Thymus (tissue), 14 donors: ENCODE results near the gene FANCL. TPM values are rescaled to one million over a fixed set of nuclear protein-coding genes. Genes with fewer than 3 reads are reported as not detected.
"Not testable (repeated sequence)": the region's sequence is repeated elsewhere in the genome, so short reads cannot be mapped to it uniquely, and the experiment has no call there.

Source experiments
- DNase-seq, 9 donors: peaks; one replicate each; pipeline ENCODE4 v3.0.0-alpha.2; 2013; ENCODE audit warnings: low spot score in 9 of 9, low read depth in 6 of 9, missing footprints in 1 of 9
- H3K27ac ChIP-seq, 2 donors: one replicate each; pipeline ENCODE4 v1.5.1; 2013; ENCODE audit warnings: control low read depth in 1 of 2, low read depth in 1 of 2, low read length in 1 of 2, mild to moderate bottlenecking in 1 of 2, moderate library complexity in 1 of 2
- H3K27me3 ChIP-seq, 2 donors: one replicate each; pipeline ENCODE4 v1.5.1; 2013; ENCODE audit warnings: low read length in 1 of 2; ENCODE audit not compliant: control insufficient read depth in 2 of 2, insufficient read depth in 1 of 2
- H3K36me3 ChIP-seq, 2 donors: one replicate each; pipeline ENCODE4 v1.5.1; 2013; ENCODE audit warnings: low read length in 1 of 2, mild to moderate bottlenecking in 1 of 2, moderate library complexity in 1 of 2; ENCODE audit not compliant: control insufficient read depth in 2 of 2, insufficient read depth in 2 of 2
- H3K4me1 ChIP-seq, 2 donors: one replicate each; pipeline ENCODE4 v1.5.1; 2013; ENCODE audit warnings: low read length in 2 of 2; ENCODE audit not compliant: control insufficient read depth in 2 of 2, insufficient read depth in 2 of 2
- H3K4me3 ChIP-seq, 2 donors: one replicate each; pipeline ENCODE4 v1.5.1; 2013; ENCODE audit warnings: low read length in 2 of 2, control low read depth in 1 of 2, mild to moderate bottlenecking in 1 of 2
- H3K9me3 ChIP-seq, 2 donors: one replicate each; pipeline ENCODE4 v1.5.1; 2013; ENCODE audit warnings: low read length in 1 of 2, mild to moderate bottlenecking in 1 of 2; ENCODE audit not compliant: control insufficient read depth in 2 of 2, insufficient read depth in 1 of 2
- whole genome bisulfite sequencing: extraction: QIAGEN DNeasy Blood & Tissue Kit; methylation state at CpG from one replicate; pipeline ENCODE4 v1.1.7; 2013; 5-methylcytosine and 5-hydroxymethylcytosine counted together
- long read RNA-seq, 10 donors: transcript quantifications; one replicate each; lab custom pipeline, GENCODE V29; 2026
- polyA plus RNA-seq: library from polyadenylated mRNA; stranded (reverse); fragments of 200-250 nt; gene quantifications from one replicate; pipeline ENCODE4 v1.2.3, GENCODE V29; 2013
- total RNA-seq: library from RNA; stranded (reverse); fragments of 120-200 nt; gene quantifications from one replicate; pipeline ENCODE4 v1.2.4, GENCODE V29; 2013
- donor health status: healthy.

Gene FANCL
- total RNA-seq, result 26.9 TPM
- polyA plus RNA-seq, result 29.4 TPM
- long read RNA-seq, donor 1, partial matches to known transcripts, result 0 of 2 reads
- long read RNA-seq, donor 1, other reads (novel, unspliced or antisense), result 0 of 2 reads
- long read RNA-seq, donor 2, transcript FANCL-201 (14 exons, 1,683 nt), result major isoform, 6 of 10 reads
- long read RNA-seq, donor 2, partial matches to known transcripts, result 0 of 10 reads
- long read RNA-seq, donor 2, other reads (novel, unspliced or antisense), result 0 of 10 reads
- long read RNA-seq, donor 3, transcript FANCL-202 (14 exons, 1,698 nt), result major isoform, 5 of 7 reads
- long read RNA-seq, donor 3, partial matches to known transcripts, result 0 of 7 reads
- long read RNA-seq, donor 3, other reads (novel, unspliced or antisense), result 0 of 7 reads
- long read RNA-seq, donor 4, partial matches to known transcripts, result 0 of 2 reads
- long read RNA-seq, donor 4, other reads (novel, unspliced or antisense), result 0 of 2 reads
- long read RNA-seq, donor 5, transcript FANCL-201 (14 exons, 1,683 nt), result major isoform, 11 of 13 reads
- long read RNA-seq, donor 5, partial matches to known transcripts, result 0 of 13 reads
- long read RNA-seq, donor 5, other reads (novel, unspliced or antisense), result 0 of 13 reads
- long read RNA-seq, donor 6, partial matches to known transcripts, result 0 of 3 reads
- long read RNA-seq, donor 6, other reads (novel, unspliced or antisense), result 0 of 3 reads
- long read RNA-seq, donor 7, partial matches to known transcripts, result 0 of 6 reads
- long read RNA-seq, donor 7, other reads (novel, unspliced or antisense), result 0 of 6 reads
- long read RNA-seq, donor 8, result 0 reads
- long read RNA-seq, donor 9, partial matches to known transcripts, result 0 of 3 reads
- long read RNA-seq, donor 9, other reads (novel, unspliced or antisense), result 0 of 3 reads
- long read RNA-seq, donor 10, result 0 reads

DNA sequence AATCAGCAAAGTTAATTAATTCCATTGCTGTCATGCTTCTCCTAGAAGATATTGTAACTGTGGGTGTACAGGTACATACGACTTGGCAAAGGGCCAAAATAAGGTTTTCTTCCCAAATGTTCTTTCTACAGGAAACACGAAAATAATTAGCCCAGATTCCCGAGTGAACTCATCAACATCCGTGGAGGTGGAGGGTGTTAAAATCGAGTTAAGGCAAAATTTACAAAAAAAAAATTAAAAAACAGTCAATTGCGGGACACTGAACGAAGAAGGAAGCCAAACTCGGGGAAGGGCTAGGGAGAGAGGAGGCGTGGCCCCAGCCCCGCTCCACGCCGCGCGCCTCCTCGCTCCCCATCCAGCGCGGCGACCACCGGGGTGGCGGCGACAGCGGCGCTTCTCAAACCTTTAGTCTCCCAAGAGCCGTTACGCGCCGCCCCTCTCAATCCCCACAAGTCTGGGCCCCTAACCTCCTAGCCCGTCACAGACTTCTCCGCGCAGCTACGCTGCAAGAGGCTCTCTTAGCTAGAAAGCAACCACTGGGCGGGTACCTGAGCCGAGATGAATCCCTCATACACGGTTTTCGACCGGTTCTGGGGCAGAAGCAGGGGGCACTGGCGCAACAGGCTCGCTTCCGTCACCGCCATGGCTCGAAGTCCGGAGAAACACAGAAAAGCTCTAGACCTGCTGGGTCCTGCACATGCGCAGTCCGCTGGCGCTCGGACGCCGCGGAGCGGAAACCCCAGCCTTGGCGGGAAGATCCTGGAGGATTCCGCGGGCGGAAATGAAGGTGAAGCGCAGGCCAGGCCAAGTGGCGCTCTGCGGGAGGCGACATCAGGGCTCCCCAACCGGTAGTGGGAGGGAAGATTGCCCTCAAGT is at the start of gene FANCL:
Gene FANCL (minus strand): TSS at position 656 of the 876 bp plus-strand sequence. CDS start 12 bp downstream, at position 644.
- Histone ChIP-seq H3K9me3 (no peaks in the 10 kb centered on the region), H3K27me3 (no peaks in the 10 kb centered on the region), H3K4me1 (peaks cover 3 to 6% of the 10 kb centered on the region in 2 donors), H3K27ac (peak within 1 kb of the TSS; percentile 80 to 88), H3K36me3 (no peaks in the 10 kb centered on the region), H3K4me3 (peak within 1 kb of the TSS; percentile 69 to 79)
- peak in 8 of 9 donors; percentile 47 to 75 (median 59) for DNase-seq
- under 1% methylated on average over 59 of the region's 59 CpGs for WGBS

DNA sequence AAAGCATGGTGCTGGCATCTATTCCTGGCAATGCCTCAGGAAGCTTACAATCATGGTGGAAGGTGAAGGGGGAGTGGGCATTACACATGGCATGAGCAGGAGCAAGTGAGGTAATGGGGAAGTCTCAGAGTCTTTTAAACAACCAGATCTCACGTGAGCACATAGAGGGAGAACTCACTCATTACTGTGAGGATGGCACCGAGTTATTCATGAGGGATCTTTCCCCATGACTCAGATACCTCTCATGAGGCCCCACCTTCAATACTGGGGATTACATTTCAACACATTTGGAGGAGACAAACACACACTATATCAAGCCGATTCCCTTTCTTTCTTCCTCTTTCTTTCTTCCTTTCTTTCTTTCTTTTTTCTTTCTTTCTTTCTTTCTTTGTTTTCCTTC is 47.9 kb upstream of the FANCL start:
- Histone ChIP-seq H3K27ac (no peak overlapping the region), H3K4me3 (no peak overlapping the region), H3K36me3 (no peaks in the 10 kb centered on the region), H3K27me3 (no peaks in the 10 kb centered on the region), H3K9me3 (no peaks in the 10 kb centered on the region), H3K4me1 (no peaks in the 10 kb centered on the region)
- WGBS, result 93% methylated on average over 3 of the region's 3 CpGs
- no peak for DNase-seq

GRCh38 chr2:58283931-58284330 is 42.8 kb upstream of the FANCL start:
- Histone ChIP-seq H3K4me1 (no peaks in the 10 kb centered on the region), H3K27ac (no peak overlapping the region), H3K4me3 (no peak overlapping the region), H3K36me3 (no peaks in the 10 kb centered on the region), H3K27me3 (no peaks in the 10 kb centered on the region), H3K9me3 (no peaks in the 10 kb centered on the region)
- DNase-seq, result no peak

DNA sequence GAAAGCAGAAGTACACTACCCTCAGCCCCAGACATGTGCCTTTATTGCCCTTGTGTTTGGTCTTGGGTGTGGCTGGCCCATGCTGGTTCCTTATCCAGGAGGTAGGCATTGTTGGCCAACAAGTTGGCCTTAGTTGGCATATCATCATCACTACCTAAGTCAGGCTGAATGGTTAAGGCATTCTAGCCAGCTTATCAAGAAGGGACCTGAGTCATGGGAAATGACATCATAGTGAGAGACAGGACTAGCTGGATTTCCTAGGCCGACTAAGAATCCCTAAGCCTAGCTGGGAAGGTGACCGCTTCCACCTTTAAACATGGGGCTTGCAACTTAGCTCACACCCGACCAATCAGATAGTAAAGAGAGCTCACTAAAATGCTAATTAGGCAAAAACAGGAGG is 34.0 kb upstream of the FANCL start:
- WGBS, result 97% methylated on average over 3 of the region's 3 CpGs
- H3K27ac ChIP-seq, H3K4me1 ChIP-seq, H3K36me3 ChIP-seq, H3K9me3 ChIP-seq, H3K4me3 ChIP-seq, H3K27me3 ChIP-seq, DNase-seq: not testable (repeated sequence)

DNA sequence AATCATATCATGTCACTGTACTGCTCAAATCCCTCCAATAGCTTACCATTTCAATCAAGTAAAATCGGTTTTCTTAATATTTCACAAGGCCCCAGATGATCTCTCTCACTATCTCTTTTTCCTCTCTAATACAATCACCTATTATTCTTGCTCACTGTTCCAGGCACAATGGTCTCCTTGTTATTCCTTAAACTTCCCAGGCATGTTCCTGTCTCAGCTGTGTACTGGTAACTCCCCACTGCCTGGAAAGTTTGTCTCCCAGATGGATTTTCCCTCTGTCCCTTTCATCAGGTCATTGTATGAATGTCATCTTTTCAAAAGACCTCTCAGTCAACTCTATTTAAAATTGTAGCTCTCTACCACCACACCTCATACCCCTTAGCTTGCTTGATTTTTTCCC is 30.7 kb upstream of the FANCL start:
- H3K27ac ChIP-seq, result no peak overlapping the region
- H3K4me3 ChIP-seq, result no peak overlapping the region
- no peaks in the 10 kb centered on the region for H3K36me3 ChIP-seq
- WGBS, result 94% methylated on average over 1 of the region's 1 CpG
- H3K4me1 ChIP-seq, result no peaks in the 10 kb centered on the region
- no peaks in the 10 kb centered on the region for H3K27me3 ChIP-seq
- no peaks in the 10 kb centered on the region for H3K9me3 ChIP-seq
- DNase-seq, result no peak

GRCh38 chr2:58268685-58269084 is 27.6 kb upstream of the FANCL start:
- DNase-seq, result no peak
- no peak overlapping the region for H3K27ac ChIP-seq
- H3K4me1 ChIP-seq, result no peaks in the 10 kb centered on the region
- H3K27me3 ChIP-seq, result no peaks in the 10 kb centered on the region
- H3K4me3 ChIP-seq, result no peak overlapping the region
- 98% methylated on average over 4 of the region's 4 CpGs for WGBS
- H3K36me3 ChIP-seq, result no peaks in the 10 kb centered on the region
- H3K9me3 ChIP-seq, result no peaks in the 10 kb centered on the region

DNA sequence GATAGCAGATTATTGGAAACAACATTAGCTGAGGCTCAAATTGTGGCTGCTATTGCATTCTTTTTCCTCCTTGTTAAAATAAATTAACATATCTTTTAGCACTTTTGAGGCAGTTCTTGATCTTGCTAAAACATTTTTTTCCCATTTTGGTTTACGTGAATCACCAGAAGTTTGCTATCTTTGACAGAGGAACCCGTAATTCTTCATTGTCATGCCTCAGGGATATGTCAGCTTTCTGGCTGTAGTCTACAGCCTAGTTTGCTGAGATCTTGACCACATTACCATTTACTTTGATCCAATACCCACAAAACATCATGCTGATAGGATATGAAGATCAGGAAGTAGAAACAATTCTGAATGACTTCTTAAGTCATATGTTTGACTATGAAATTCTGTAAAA is 25.1 kb upstream of the FANCL start:
- H3K4me1 ChIP-seq, result no peaks in the 10 kb centered on the region
- 78% methylated on average over 2 of the region's 2 CpGs for WGBS
- no peak overlapping the region for H3K27ac ChIP-seq
- no peaks in the 10 kb centered on the region for H3K27me3 ChIP-seq
- no peaks in the 10 kb centered on the region for H3K9me3 ChIP-seq
- no peak for DNase-seq
- no peak overlapping the region for H3K4me3 ChIP-seq
- no peaks in the 10 kb centered on the region for H3K36me3 ChIP-seq

DNA sequence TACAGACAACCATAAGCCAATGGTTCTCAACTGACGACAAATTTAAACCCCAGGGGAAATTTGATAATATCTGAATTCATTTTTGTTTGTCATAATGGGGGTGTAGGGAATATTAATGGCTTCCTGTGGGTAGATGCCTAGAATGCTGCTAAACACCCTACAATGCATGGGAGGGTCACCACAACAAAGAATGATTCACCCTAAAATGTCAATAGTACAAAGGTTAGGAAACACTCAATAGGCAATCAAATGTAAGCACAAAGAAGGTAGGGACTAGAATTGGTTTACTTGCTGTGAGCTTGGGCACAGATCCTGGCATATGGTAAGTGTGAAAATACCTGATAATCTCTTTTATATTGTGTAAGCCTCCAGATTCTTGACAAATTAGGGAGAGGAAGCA is 20.1 kb upstream of the FANCL start:
- WGBS, result 86% methylated on average over 1 of the region's 1 CpG
- no peak for DNase-seq
- no peak overlapping the region for H3K27ac ChIP-seq
- H3K9me3 ChIP-seq, result no peaks in the 10 kb centered on the region
- no peak overlapping the region for H3K4me3 ChIP-seq
- H3K36me3 ChIP-seq, result no peaks in the 10 kb centered on the region
- H3K27me3 ChIP-seq, result no peaks in the 10 kb centered on the region
- H3K4me1 ChIP-seq, result no peaks in the 10 kb centered on the region
